ENCODE results near the gene ZBTB7B.

DNA sequence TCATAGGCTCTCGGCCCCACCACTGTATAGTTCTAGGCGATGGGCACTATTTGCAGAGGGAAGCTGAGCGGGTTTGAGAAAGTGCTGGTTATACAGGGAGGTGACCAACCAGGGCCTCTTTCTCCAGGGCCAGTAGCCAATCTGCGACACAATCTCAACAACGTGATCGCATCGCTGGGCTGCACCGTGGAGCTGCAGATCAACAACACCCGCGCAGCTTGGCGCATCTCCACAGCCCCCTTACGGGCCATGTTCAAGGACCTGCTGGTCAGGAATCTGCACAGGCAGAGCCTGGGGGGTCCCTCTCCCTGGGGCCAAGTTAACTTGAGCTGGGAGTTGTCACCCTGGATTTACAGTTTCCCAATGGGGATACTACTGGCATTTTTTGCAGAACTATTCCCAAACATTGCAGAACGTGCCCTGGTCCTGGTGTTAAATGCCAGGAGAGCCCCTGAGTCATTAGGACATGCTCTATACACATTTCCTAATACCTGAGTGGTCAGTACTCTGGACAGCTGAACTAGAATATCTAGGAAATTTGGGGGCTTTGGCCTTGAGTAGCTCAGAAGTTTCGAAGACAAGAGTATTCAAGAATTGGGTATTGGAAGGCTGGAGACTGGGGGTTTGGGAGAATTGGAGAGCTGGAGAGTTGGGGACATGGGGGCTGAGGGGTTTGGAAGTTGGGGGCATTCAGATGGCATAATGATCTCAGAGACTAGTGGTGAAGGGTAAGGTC is 37.9 kb downstream of the ZBTB7B start:
- TF ChIP-seq, protein P1, sequence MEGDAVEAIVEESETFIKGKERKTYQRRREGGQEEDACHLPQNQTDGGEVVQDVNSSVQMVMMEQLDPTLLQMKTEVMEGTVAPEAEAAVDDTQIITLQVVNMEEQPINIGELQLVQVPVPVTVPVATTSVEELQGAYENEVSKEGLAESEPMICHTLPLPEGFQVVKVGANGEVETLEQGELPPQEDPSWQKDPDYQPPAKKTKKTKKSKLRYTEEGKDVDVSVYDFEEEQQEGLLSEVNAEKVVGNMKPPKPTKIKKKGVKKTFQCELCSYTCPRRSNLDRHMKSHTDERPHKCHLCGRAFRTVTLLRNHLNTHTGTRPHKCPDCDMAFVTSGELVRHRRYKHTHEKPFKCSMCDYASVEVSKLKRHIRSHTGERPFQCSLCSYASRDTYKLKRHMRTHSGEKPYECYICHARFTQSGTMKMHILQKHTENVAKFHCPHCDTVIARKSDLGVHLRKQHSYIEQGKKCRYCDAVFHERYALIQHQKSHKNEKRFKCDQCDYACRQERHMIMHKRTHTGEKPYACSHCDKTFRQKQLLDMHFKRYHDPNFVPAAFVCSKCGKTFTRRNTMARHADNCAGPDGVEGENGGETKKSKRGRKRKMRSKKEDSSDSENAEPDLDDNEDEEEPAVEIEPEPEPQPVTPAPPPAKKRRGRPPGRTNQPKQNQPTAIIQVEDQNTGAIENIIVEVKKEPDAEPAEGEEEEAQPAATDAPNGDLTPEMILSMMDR (conservative IDR thresholded peaks at IDR 0.05 in 1 of 2, IDR thresholded peaks at IDR 0.05 in 1 of 2; ENCODE audit: extremely low read depth in 1 of 2, insufficient read depth in 1 of 2, low read depth in 1 of 2, low read length in 2 of 2): no peak
- no peak for TF ChIP-seq EZH2 (IDR thresholded peaks at IDR 0.05; ENCODE audit: borderline replicate concordance, low read length)
